T-helper 17 cell (primary cell): ENCODE data around the gene HS6ST3. TPM values are rescaled to one million over a fixed set of nuclear protein-coding genes. Genes with fewer than 3 reads are reported as not detected.

ENCODE experiments used
- ATAC-seq: fragments of 150-1000 bp; cut with Tn5 transposase; 2 replicates; pipeline ENCODE4 v1.10.0; 2021; ENCODE audit warnings: mild to moderate bottlenecking, moderate library complexity
- DNase-seq, 3 donors: peaks; one replicate each; pipeline versions ENCODE4 v3.0.0 to v3.0.0-alpha.2; 2020 to 2021
- H3K9me3 ChIP-seq: one replicate; pipeline ENCODE4 v1.7.0; 2013; ENCODE audit warnings: low read length, mild to moderate bottlenecking; ENCODE audit not compliant: control insufficient read depth, poor library complexity, severe bottlenecking
- H3K27ac Mint-ChIP-seq: one replicate; pipeline ENCODE4 v1.8.0; 2022; ENCODE audit warnings: mild to moderate bottlenecking, moderate library complexity, mixed read lengths
- H3K27me3 Mint-ChIP-seq: one replicate; pipeline ENCODE4 v1.8.0; 2022; ENCODE audit warnings: mixed read lengths
- H3K36me3 Mint-ChIP-seq: one replicate; pipeline ENCODE4 v1.8.0; 2022; ENCODE audit warnings: low read depth, mixed read lengths
- H3K4me1 Mint-ChIP-seq: one replicate; pipeline ENCODE4 v1.8.0; 2022; ENCODE audit warnings: mild to moderate bottlenecking, mixed read lengths
- H3K4me3 Mint-ChIP-seq: one replicate; pipeline ENCODE4 v1.8.0; 2022; ENCODE audit warnings: mild to moderate bottlenecking, moderate library complexity, mixed read lengths
- total RNA-seq, 4 donors: library from RNA in 2 of 4; stranded (reverse) in 2 of 4; gene quantifications; one replicate each; pipeline ENCODE4 v1.2.3 and lab custom pipeline; 2022 to 2026

The HS6ST3 gene
- total RNA-seq, 2 donors from 2014 or later: not detected

- H3K27ac Mint-ChIP-seq: no peak overlapping the region
- DNase-seq: no peak
- H3K4me1 Mint-ChIP-seq: no peaks in the 10 kb centered on the region
- H3K27me3 Mint-ChIP-seq: no peaks in the 10 kb centered on the region
- ATAC-seq: no peak
- H3K4me3 Mint-ChIP-seq: no peak overlapping the region
- H3K36me3 Mint-ChIP-seq: no peaks in the 10 kb centered on the region
- no peaks in the 10 kb centered on the region for H3K9me3 ChIP-seq
Observed at GRCh38 chr13:96191367-96191766, 101.5 kb downstream of the HS6ST3 start.

- H3K4me1 Mint-ChIP-seq: no peaks in the 10 kb centered on the region
- no peaks in the 10 kb centered on the region for H3K27me3 Mint-ChIP-seq
- no peaks in the 10 kb centered on the region for H3K36me3 Mint-ChIP-seq
- H3K4me3 Mint-ChIP-seq: no peak overlapping the region
- ATAC-seq (no peak), DNase-seq (no peak)
- H3K27ac Mint-ChIP-seq: no peak overlapping the region
- H3K9me3 ChIP-seq: no peaks in the 10 kb centered on the region
Observed at GRCh38 chr13:96193728-96194310, 103.9 kb downstream of the HS6ST3 start.

DNA sequence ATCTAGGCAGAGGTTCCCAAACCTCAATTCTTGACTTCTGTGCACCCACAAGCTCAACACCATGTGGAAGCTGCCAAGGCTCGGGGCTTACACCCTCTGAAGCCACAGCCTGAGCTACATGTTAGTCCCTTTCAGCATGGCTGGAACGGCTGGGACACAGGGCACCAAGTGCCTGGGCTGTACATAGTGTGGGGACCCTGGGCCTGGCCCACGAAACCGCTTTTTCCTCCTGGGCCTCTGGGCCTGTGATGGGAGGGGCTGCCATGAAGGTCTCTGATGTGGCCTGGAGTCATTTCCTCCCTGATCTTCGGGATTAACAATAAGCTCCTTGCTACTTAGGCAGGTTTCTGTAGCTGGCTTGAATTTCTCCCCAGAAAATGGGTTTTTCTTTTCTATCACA, 108.1 kb downstream of the HS6ST3 start:
- ATAC-seq: no peak
- H3K9me3 ChIP-seq: no peaks in the 10 kb centered on the region

GRCh38 chr13:96199315-96199714, 109.4 kb downstream of the HS6ST3 start:
- Mint-ChIP-seq H3K27ac (no peak overlapping the region), H3K4me1 (no peaks in the 10 kb centered on the region), H3K36me3 (no peaks in the 10 kb centered on the region), H3K27me3 (no peaks in the 10 kb centered on the region), H3K4me3 (no peak overlapping the region)
- no peaks in the 10 kb centered on the region for H3K9me3 ChIP-seq
- DNase-seq (no peak), ATAC-seq (no peak)

More for the DNA sequence above, 108.1 kb downstream of the HS6ST3 start:
- Mint-ChIP-seq H3K4me1 (no peaks in the 10 kb centered on the region), H3K27me3 (no peaks in the 10 kb centered on the region), H3K36me3 (no peaks in the 10 kb centered on the region), H3K4me3 (no peak overlapping the region), H3K27ac (no peak overlapping the region)
- no peak for DNase-seq

DNA sequence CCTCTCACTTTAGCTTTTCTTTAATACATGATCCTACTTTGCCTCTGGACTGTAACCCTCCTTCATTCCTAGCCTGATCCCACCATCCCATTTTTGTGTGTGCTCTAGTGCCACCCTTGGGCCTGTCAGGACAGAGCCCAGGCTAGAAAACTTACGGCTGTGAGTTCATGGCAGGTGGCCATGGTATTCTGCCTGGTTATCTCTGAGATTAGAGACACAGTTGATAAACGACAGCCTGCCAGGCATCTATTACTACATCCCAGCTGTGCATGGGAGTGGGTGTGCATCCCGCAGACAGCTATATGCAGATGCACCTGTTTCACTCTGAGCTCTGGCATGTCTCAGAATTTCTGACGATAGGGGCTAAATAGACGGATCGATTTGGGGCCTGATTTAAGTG, 110.9 kb downstream of the HS6ST3 start:
- Mint-ChIP-seq H3K27me3 (no peaks in the 10 kb centered on the region), H3K36me3 (no peaks in the 10 kb centered on the region), H3K4me1 (no peaks in the 10 kb centered on the region), H3K27ac (no peak overlapping the region), H3K4me3 (no peak overlapping the region)
- DNase-seq (no peak), ATAC-seq (no peak)
- no peaks in the 10 kb centered on the region for H3K9me3 ChIP-seq

DNA sequence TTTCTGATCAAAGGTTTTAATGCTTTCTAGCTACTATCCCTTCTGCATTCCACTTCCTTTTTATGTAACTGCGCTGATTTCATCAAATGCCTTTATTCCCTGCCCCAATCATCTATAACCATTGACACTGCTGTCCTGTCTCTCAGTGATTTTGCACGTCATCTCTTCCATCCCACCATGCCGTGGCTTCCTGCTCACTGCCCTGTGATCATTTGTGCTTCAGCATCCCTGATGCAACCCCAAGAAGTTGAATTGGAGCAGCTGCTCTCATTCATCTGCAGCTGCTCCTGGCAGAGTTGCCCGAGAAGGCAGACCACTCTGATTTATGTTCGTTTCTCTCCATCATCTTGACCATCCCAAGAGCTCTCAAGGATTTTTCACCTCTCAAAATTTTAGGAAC, 112.4 kb downstream of the HS6ST3 start:
- no peak overlapping the region for H3K4me3 Mint-ChIP-seq
- no peaks in the 10 kb centered on the region for H3K27me3 Mint-ChIP-seq
- no peaks in the 10 kb centered on the region for H3K9me3 ChIP-seq
- ATAC-seq (no peak), DNase-seq (no peak)
- no peaks in the 10 kb centered on the region for H3K36me3 Mint-ChIP-seq
- H3K27ac Mint-ChIP-seq: no peak overlapping the region
- H3K4me1 Mint-ChIP-seq: no peaks in the 10 kb centered on the region

DNA sequence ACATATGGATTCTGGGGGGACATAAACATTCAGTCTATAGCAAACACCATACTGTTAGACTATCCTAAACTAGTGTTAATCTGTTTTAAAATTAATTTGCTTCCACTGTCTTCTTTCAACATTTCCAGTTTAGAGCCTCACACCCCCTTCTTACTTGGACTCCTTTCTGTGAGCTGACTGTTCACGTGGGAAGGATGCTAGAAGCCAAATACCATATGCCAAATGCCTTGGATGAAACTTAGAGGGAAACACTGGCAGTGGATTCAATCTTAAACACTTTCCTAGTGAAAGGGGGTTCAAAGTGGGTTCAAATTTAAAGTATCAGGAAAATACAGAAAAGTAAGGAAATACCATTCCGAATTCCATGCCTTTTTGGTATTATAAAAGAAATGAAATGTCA, 113.6 kb downstream of the HS6ST3 start:
- H3K36me3 Mint-ChIP-seq: no peaks in the 10 kb centered on the region
- no peaks in the 10 kb centered on the region for H3K27me3 Mint-ChIP-seq
- DNase-seq: no peak
- H3K9me3 ChIP-seq: no peaks in the 10 kb centered on the region
- ATAC-seq: no peak
- H3K4me3 Mint-ChIP-seq: no peak overlapping the region
- H3K4me1 Mint-ChIP-seq: no peaks in the 10 kb centered on the region
- no peak overlapping the region for H3K27ac Mint-ChIP-seq

DNA sequence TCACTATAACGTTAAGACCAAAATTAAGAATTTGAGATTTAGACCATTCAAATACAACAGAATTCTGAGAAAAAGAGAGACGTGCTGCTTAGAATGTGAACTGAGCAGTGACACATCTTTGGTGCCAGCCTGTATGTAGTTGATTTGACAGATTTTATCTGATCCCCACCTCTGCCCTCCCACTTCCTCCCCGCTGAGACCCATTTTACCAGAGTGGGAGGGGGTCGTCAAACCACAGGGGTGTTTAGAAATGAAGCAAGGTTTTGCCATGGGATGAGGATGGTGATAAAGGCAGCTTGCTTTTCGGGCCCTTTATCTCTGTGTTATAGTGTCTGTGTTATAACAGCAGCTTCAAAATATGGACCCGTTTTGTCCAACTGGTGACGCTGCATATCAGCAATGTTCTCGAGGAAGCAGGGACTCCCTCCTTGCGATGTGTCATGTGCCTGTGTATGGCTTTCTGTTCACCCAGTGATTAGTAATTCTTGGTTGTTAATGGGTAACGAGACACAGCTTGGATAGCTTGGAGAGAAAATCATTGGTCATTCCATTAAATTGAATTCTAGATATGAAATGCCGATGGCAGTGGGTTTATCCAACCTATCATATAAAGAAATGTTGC, 125.0 kb downstream of the HS6ST3 start:
- Mint-ChIP-seq H3K36me3 (no peaks in the 10 kb centered on the region), H3K27ac (no peak overlapping the region), H3K4me1 (no peaks in the 10 kb centered on the region), H3K27me3 (no peaks in the 10 kb centered on the region), H3K4me3 (no peak overlapping the region)
- DNase-seq: no peak
- no peak for ATAC-seq
- H3K9me3 ChIP-seq: no peaks in the 10 kb centered on the region

DNA sequence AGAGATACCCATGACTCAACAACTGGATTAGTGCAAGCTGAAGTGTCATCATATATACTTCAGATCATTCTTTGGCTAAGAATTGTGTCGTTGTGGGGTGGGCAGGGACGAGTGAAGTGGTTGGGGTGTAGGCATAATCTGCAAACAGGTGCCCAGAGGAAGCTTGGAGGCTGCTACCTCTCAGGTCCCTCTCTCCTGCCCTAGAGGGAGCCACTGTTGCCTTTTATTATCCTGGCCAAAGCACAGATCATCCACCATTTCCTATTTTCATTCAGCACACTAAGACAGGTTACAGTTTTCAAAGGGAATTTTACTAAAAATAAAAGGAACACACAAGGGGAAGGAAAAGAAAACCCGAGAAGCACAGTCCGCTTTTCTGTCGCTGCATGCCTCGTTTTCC, 126.6 kb downstream of the HS6ST3 start:
- Mint-ChIP-seq H3K27ac (no peak overlapping the region), H3K4me1 (no peaks in the 10 kb centered on the region), H3K36me3 (no peaks in the 10 kb centered on the region), H3K27me3 (no peaks in the 10 kb centered on the region), H3K4me3 (no peak overlapping the region)
- DNase-seq (no peak), ATAC-seq (no peak)
- H3K9me3 ChIP-seq: no peaks in the 10 kb centered on the region

GRCh38 chr13:96218475-96218874, 128.6 kb downstream of the HS6ST3 start:
- ATAC-seq (no peak), DNase-seq (no peak)
- H3K36me3 Mint-ChIP-seq: no peaks in the 10 kb centered on the region
- no peak overlapping the region for H3K4me3 Mint-ChIP-seq
- H3K27me3 Mint-ChIP-seq: no peaks in the 10 kb centered on the region
- H3K27ac Mint-ChIP-seq: no peak overlapping the region
- H3K9me3 ChIP-seq: no peaks in the 10 kb centered on the region
- H3K4me1 Mint-ChIP-seq: no peaks in the 10 kb centered on the region

DNA sequence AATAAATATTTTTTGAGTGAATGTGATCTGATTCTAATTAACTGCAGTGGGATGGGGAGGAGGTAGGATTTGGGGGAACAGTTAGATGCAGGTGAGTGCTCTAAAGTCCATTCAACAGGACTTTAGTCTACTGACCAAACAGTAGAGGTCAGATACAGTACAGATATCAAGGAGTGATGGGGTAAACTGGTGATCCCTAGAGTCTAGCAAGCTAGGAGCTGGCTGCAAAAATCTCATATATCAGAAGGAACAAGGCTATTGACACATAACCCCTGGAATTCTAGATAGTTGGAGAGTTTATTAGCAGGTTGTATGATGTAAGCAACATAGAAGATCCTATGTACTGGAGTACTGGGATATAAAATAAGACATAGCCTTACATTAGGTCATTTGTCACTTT, 131.6 kb downstream of the HS6ST3 start:
- Mint-ChIP-seq H3K36me3 (no peaks in the 10 kb centered on the region), H3K27ac (no peak overlapping the region), H3K27me3 (no peaks in the 10 kb centered on the region), H3K4me3 (no peak overlapping the region), H3K4me1 (no peaks in the 10 kb centered on the region)
- ATAC-seq (no peak), DNase-seq (no peak)
- H3K9me3 ChIP-seq: no peaks in the 10 kb centered on the region

GRCh38 chr13:96223231-96223630, 133.3 kb downstream of the HS6ST3 start:
- Mint-ChIP-seq H3K4me1 (no peaks in the 10 kb centered on the region), H3K27ac (no peak overlapping the region), H3K4me3 (no peak overlapping the region), H3K27me3 (no peaks in the 10 kb centered on the region), H3K36me3 (no peaks in the 10 kb centered on the region)
- H3K9me3 ChIP-seq: no peaks in the 10 kb centered on the region
- DNase-seq (no peak), ATAC-seq (no peak)

- ATAC-seq (no peak), DNase-seq (no peak)
- H3K9me3 ChIP-seq: peaks cover 2% of the 10 kb centered on the region
- H3K27me3 Mint-ChIP-seq: no peaks in the 10 kb centered on the region
- H3K27ac Mint-ChIP-seq: no peak overlapping the region
- H3K4me1 Mint-ChIP-seq: no peaks in the 10 kb centered on the region
- no peaks in the 10 kb centered on the region for H3K36me3 Mint-ChIP-seq
- H3K4me3 Mint-ChIP-seq: no peak overlapping the region
Observed at GRCh38 chr13:96229356-96229755, 139.4 kb downstream of the HS6ST3 start.

- Mint-ChIP-seq H3K4me1 (no peaks in the 10 kb centered on the region), H3K36me3 (no peaks in the 10 kb centered on the region), H3K4me3 (no peak overlapping the region), H3K27ac (no peak overlapping the region), H3K27me3 (no peaks in the 10 kb centered on the region)
- no peak for DNase-seq
- ATAC-seq: no peak
- H3K9me3 ChIP-seq: no peaks in the 10 kb centered on the region
Observed at GRCh38 chr13:96238241-96238640, 148.3 kb downstream of the HS6ST3 start.
